HEK293T (cell line): ENCODE measurements around the gene TMCO4.

Source experiments
- ARNT ChIP-seq: fragments of 450-650 bp; IDR thresholded peaks from 2 replicates; pipeline ENCODE4 v1.6.1; 2017; ENCODE audit warnings: mild to moderate bottlenecking
- BHLHE40 ChIP-seq: fragments of 450-650 bp; IDR thresholded peaks from 2 replicates; pipeline ENCODE4 v1.6.1; 2016; ENCODE audit warnings: mild to moderate bottlenecking, moderate library complexity, borderline replicate concordance
- ELF4 ChIP-seq: fragments of 450-650 bp; IDR thresholded peaks from 2 replicates; pipeline ENCODE4 v1.6.1; 2017; ENCODE audit warnings: antibody characterized with exemption
- FOXA1 ChIP-seq: fragments of 450-650 bp; IDR thresholded peaks from 2 replicates; pipeline ENCODE4 v1.6.1; 2016; ENCODE audit warnings: mild to moderate bottlenecking
- FOXK2 ChIP-seq: fragments of 450-650 bp; IDR thresholded peaks from 2 replicates; pipeline ENCODE4 v1.6.1; 2016; ENCODE audit warnings: mild to moderate bottlenecking
- FOXM1 ChIP-seq: fragments of 450-650 bp; IDR thresholded peaks from 2 replicates; pipeline ENCODE4 v1.6.1; 2017; ENCODE audit warnings: mild to moderate bottlenecking, borderline replicate concordance
- HDGF ChIP-seq: fragments of 450-650 bp; IDR thresholded peaks from 2 replicates; pipeline ENCODE4 v1.6.1; 2017; ENCODE audit warnings: antibody characterized with exemption, borderline replicate concordance
- LEF1 ChIP-seq: fragments of 450-650 bp; IDR thresholded peaks from 2 replicates; pipeline ENCODE4 v1.6.1; 2017; ENCODE audit warnings: mild to moderate bottlenecking, borderline replicate concordance
- NFRKB ChIP-seq: fragments of 450-650 bp; IDR thresholded peaks from 2 replicates; pipeline ENCODE4 v1.6.1; 2016; ENCODE audit warnings: mild to moderate bottlenecking, moderate library complexity
- SP1 ChIP-seq: fragments of 450-650 bp; IDR thresholded peaks from 2 replicates; pipeline ENCODE4 v1.6.1; 2017
- SUZ12 ChIP-seq: fragments of 450-650 bp; IDR thresholded peaks from 2 replicates; pipeline ENCODE4 v1.6.1; 2016; ENCODE audit warnings: mild to moderate bottlenecking
- TARDBP ChIP-seq: fragments of 450-650 bp; IDR thresholded peaks from 2 replicates; pipeline ENCODE4 v1.6.1; 2016
- ZNF384 ChIP-seq: fragments of 450-650 bp; IDR thresholded peaks from 2 replicates; pipeline ENCODE4 v1.6.1; 2016
- TF ChIP-seq, protein P1 (sequence below): fragments of 450-650 bp; IDR thresholded peaks from 2 replicates; pipeline ENCODE4 v1.6.1; 2016

DNA sequence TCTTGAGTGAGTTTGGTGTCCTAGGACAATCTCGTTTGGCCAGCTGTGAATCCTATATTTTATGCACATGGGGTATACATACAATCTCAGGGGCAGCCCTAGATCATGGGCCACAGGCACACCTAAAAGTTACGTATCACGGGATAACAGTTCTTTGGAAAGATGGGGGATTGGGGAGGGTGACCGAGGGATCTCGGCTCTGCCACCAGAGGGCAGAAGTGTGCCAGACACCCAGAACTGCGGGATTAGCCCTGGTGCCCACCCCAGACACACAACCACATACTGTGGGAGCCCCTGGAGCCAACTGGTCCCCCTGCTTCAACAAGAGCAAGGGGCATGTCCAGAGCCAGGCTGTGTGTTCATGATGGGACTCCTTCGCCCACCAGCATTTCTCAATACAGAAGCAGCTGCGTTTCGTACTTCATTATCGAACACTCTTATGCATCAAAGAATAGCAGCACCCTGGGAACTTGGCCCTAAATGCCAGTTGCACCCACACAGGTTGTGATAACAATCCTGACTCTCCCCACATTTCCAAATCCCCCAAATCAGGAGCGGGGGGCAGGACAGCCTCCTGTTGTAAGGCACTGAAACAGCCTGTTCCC, 37.4 kb downstream of the TMCO4 start:
- TF ChIP-seq ARNT (no peak), SUZ12 (no peak), BHLHE40 (no peak), LEF1 (no peak), HDGF (no peak), ELF4 (no peak), SP1 (no peak), FOXA1 (no peak), ZNF384 (no peak), NFRKB (no peak), FOXM1 (no peak), TARDBP (no peak), FOXK2 (no peak)
- TF ChIP-seq, protein P1, sequence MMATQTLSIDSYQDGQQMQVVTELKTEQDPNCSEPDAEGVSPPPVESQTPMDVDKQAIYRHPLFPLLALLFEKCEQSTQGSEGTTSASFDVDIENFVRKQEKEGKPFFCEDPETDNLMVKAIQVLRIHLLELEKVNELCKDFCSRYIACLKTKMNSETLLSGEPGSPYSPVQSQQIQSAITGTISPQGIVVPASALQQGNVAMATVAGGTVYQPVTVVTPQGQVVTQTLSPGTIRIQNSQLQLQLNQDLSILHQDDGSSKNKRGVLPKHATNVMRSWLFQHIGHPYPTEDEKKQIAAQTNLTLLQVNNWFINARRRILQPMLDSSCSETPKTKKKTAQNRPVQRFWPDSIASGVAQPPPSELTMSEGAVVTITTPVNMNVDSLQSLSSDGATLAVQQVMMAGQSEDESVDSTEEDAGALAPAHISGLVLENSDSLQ, result no peak
